ENCODE data around the gene TNRC6C. TPM values are rescaled to one million over a fixed set of nuclear protein-coding genes. Genes with fewer than 3 reads are reported as not detected.

TNRC6C gene
- total and polyA plus RNA-seq, 2 of the 13 experiments (the other 11 are each of a cell fraction or from before 2014, with no cell fraction given), result 0.66 to 4.9 TPM

GRCh38 chr17:77957857-77958715, at the start of gene TNRC6C (continued):
- TF ChIP-seq TAF1 (CRISPR knock-in tag; IDR thresholded peaks at IDR 0.05) (peak; percentile 92), GZF1 (CRISPR knock-in tag; IDR thresholded peaks at IDR 0.05) (0 out of 2 replicates have a peak, but pooled peaks have one; percentile 40), ZNF234 (CRISPR knock-in tag; conservative IDR thresholded peaks at IDR 0.05) (0 out of 2 replicates have a peak, but pooled peaks have one; percentile 63), ISX (CRISPR knock-in tag; conservative IDR thresholded peaks at IDR 0.05) (no peak), ZKSCAN5 (CRISPR knock-in tag; IDR thresholded peaks at IDR 0.05) (no peak), AKNA (CRISPR knock-in tag; IDR thresholded peaks at IDR 0.05; ENCODE audit: borderline replicate concordance) (no peak), ZNF503 (CRISPR knock-in tag; IDR thresholded peaks at IDR 0.05) (peak; percentile 79; the same call in 1 of the 2 replicates), GABPA (IDR thresholded peaks at IDR 0.05; ENCODE audit: low read depth, low read length) (peak; percentile 57; the same call in 1 of the 2 replicates), GABPA (CRISPR knock-in tag; IDR thresholded peaks at IDR 0.05; ENCODE audit: low read depth) (peak; percentile 88), ZNF556 (CRISPR knock-in tag; IDR thresholded peaks at IDR 0.05; ENCODE audit: borderline replicate concordance) (peak; percentile 80), ZFP82 (CRISPR knock-in tag; IDR thresholded peaks at IDR 0.05; ENCODE audit: borderline replicate concordance) (peak; percentile 87), THAP7 (CRISPR knock-in tag; IDR thresholded peaks at IDR 0.05) (no peak), ZNF629 (CRISPR knock-in tag; conservative IDR thresholded peaks at IDR 0.05) (no peak), GABPB1 (CRISPR knock-in tag; IDR thresholded peaks at IDR 0.05) (peak; percentile 91), HNRNPH1 (optimal IDR thresholded peaks at IDR 0.05; ENCODE audit: low read depth, low read length) (no peak), GPBP1L1 (CRISPR knock-in tag; IDR thresholded peaks at IDR 0.05) (no peak)
